HEK293 (cell line): ENCODE measurements around the gene CD109.

Source experiments
- CTCF ChIP-seq: fragments of 450-650 bp; formaldehyde crosslinking; IDR thresholded peaks from 2 replicates; pipeline ENCODE4 v1.5.1; 2016; ENCODE audit warnings: missing biosample characterization, missing genetic modification characterization
- HIC1 ChIP-seq: fragments of 450-650 bp; formaldehyde crosslinking; IDR thresholded peaks from 2 replicates; pipeline ENCODE4 v1.5.1; 2016; ENCODE audit warnings: missing biosample characterization, missing genetic modification characterization
- ZNF223 ChIP-seq: fragments of 450-650 bp; formaldehyde crosslinking; IDR thresholded peaks from 2 replicates; pipeline ENCODE4 v1.5.1; 2016; ENCODE audit warnings: missing biosample characterization, missing genetic modification characterization

- TF ChIP-seq CTCF (tag by site-specific recombination) (no peak), ZNF223 (tag by site-specific recombination) (no peak), HIC1 (tag by site-specific recombination) (no peak)
Measured at GRCh38 chr6:73823046-73823735, 127.2 kb downstream of the CD109 start.
